Measurements from ENCODE around the gene JMJD4. TPM values are rescaled to one million over a fixed set of nuclear protein-coding genes. Genes with fewer than 3 reads are reported as not detected.

JMJD4 gene
- total RNA-seq, 4 donors from 2014 or later = 20.6 to 31.7 (median 28.8) TPM

GRCh38 chr1:227728059-227728891, 6.8 kb downstream of the JMJD4 start:
- Histone ChIP-seq H3K4me1 (peaks cover 22 to 30% of the 10 kb centered on the region in 2 donors), H3K4me3 (replicated peaks in 1 of 3) (peak overlapping the region; percentile 20 to 72 (median 35)), H3K27me3 (no peaks in the 10 kb centered on the region), H3K36me3 (peaks cover 6 to 7% of the 10 kb centered on the region in 2 donors), H3K27ac (peak overlapping the region in 2 of 3 donors; percentile 70 to 72), H3K9me3 (no peaks in the 10 kb centered on the region)
- DNase-seq = peak; percentile 90 to 91
- intact Hi-C loops (cut with DNase I) = no loop called here
- peak in 1 of 2 donors; percentile 40 for TF ChIP-seq POLR2A (IDR thresholded peaks at IDR 0.05)
- TF ChIP-seq CTCF (IDR thresholded peaks at IDR 0.05) = no peak
- 0 to 2% methylated on average over 7 to 22 of the region's 51 CpGs for WGBS, 2 donors

- WGBS, 2 donors = 86 to 94% methylated on average over 6 of the region's 6 CpGs
- H3K27me3 ChIP-seq = no peaks in the 10 kb centered on the region
- no peak overlapping the region for H3K4me3 ChIP-seq (replicated peaks in 1 of 3)
- no peak for DNase-seq
- intact Hi-C loops (cut with DNase I) = no loop called here
- no peak for TF ChIP-seq POLR2A (IDR thresholded peaks at IDR 0.05)
- H3K27ac ChIP-seq = no peak overlapping the region
- H3K9me3 ChIP-seq = no peaks in the 10 kb centered on the region
- peaks cover 3% of the 10 kb centered on the region in 2 donors for H3K36me3 ChIP-seq
- peaks cover 22 to 30% of the 10 kb centered on the region in 2 donors for H3K4me1 ChIP-seq
Observed at GRCh38 chr1:227726924-227727599, 8.0 kb downstream of the JMJD4 start.

GRCh38 chr1:227726318-227726717, 8.8 kb downstream of the JMJD4 start:
- H3K4me1 ChIP-seq = peaks cover 22 to 30% of the 10 kb centered on the region in 2 donors
- no peak for DNase-seq
- H3K4me3 ChIP-seq (replicated peaks in 1 of 3) = no peak overlapping the region
- no peaks in the 10 kb centered on the region for H3K9me3 ChIP-seq
- no peaks in the 10 kb centered on the region for H3K27me3 ChIP-seq
- H3K27ac ChIP-seq = no peak overlapping the region
- TF ChIP-seq CTCF (IDR thresholded peaks at IDR 0.05) (no peak), POLR2A (IDR thresholded peaks at IDR 0.05) (no peak)
- intact Hi-C loops (cut with DNase I) = no loop called here
- WGBS, 2 donors = 82 to 92% methylated on average over 3 of the region's 3 CpGs
- H3K36me3 ChIP-seq = no peaks in the 10 kb centered on the region

- H3K36me3 ChIP-seq = no peaks in the 10 kb centered on the region
- peaks cover 15 to 20% of the 10 kb centered on the region in 2 donors for H3K4me1 ChIP-seq
- no peaks in the 10 kb centered on the region for H3K27me3 ChIP-seq
- WGBS, 2 donors = 61 to 72% methylated on average over 2 of the region's 2 CpGs
- H3K9me3 ChIP-seq = no peaks in the 10 kb centered on the region
- no peak for DNase-seq
- no peak overlapping the region for H3K27ac ChIP-seq
- TF ChIP-seq POLR2A (IDR thresholded peaks at IDR 0.05) = no peak
- no peak overlapping the region for H3K4me3 ChIP-seq (replicated peaks in 1 of 3)
- intact Hi-C loops (cut with DNase I) = no loop called here
Observed at GRCh38 chr1:227725046-227725445, 10.1 kb downstream of the JMJD4 start.

GRCh38 chr1:227723474-227723873, 11.6 kb downstream of the JMJD4 start:
- Histone ChIP-seq H3K4me3 (replicated peaks in 1 of 3) (no peak overlapping the region), H3K27me3 (no peaks in the 10 kb centered on the region), H3K27ac (no peak overlapping the region), H3K4me1 (peaks cover 0 to 6% of the 10 kb centered on the region in 2 donors), H3K9me3 (no peaks in the 10 kb centered on the region), H3K36me3 (no peaks in the 10 kb centered on the region)
- no peak for DNase-seq
- WGBS, 2 donors = 73 to 76% methylated on average over 1 of the region's 1 CpG
- intact Hi-C loops (cut with DNase I) = no loop called here
- TF ChIP-seq POLR2A (IDR thresholded peaks at IDR 0.05) (no peak), CTCF (IDR thresholded peaks at IDR 0.05) (no peak)

- no peak for DNase-seq
- H3K36me3 ChIP-seq = no peaks in the 10 kb centered on the region
- H3K27ac ChIP-seq = no peak overlapping the region
- 82 to 83% methylated on average over 2 of the region's 2 CpGs for WGBS, 2 donors
- H3K4me3 ChIP-seq (replicated peaks in 1 of 3) = no peak overlapping the region
- H3K4me1 ChIP-seq = no peaks in the 10 kb centered on the region
- H3K27me3 ChIP-seq = no peaks in the 10 kb centered on the region
- intact Hi-C loops (cut with DNase I) = no loop called here
- no peak for TF ChIP-seq CTCF (IDR thresholded peaks at IDR 0.05)
- TF ChIP-seq POLR2A (IDR thresholded peaks at IDR 0.05) = no peak
- H3K9me3 ChIP-seq = no peaks in the 10 kb centered on the region
Observed at GRCh38 chr1:227718932-227719331, 16.2 kb downstream of the JMJD4 start.
